Endodermal cell (in vitro differentiated cells): ENCODE data around the gene CLDND2. TPM values are rescaled to one million over a fixed set of nuclear protein-coding genes. Genes with fewer than 3 reads are reported as not detected.

ENCODE experiments used
- DNase-seq: peaks from one replicate; pipeline ENCODE4 v3.0.0-alpha.2; 2017
- H3K27ac ChIP-seq: 2 replicates; pipeline ENCODE4 v1.5.1; 2013; ENCODE audit warnings: mild to moderate bottlenecking, low read depth, low read length, moderate library complexity
- H3K27me3 ChIP-seq: 2 replicates; pipeline ENCODE4 v1.6.1; 2013; ENCODE audit warnings: mild to moderate bottlenecking, low read length, moderate library complexity; ENCODE audit not compliant: insufficient read depth, control insufficient read depth, poor library complexity, severe bottlenecking
- H3K36me3 ChIP-seq: 2 replicates; pipeline ENCODE4 v1.7.0; 2013; ENCODE audit warnings: mild to moderate bottlenecking, low read length, moderate library complexity; ENCODE audit not compliant: control insufficient read depth, insufficient read depth
- H3K4me1 ChIP-seq: one replicate; pipeline ENCODE4 v1.7.0; 2013; ENCODE audit warnings: low read length; ENCODE audit not compliant: control insufficient read depth, insufficient read depth
- H3K4me3 ChIP-seq: 2 replicates; pipeline ENCODE4 v1.5.1; 2013; ENCODE audit warnings: mild to moderate bottlenecking, low read length, moderate library complexity
- H3K9ac ChIP-seq: 2 replicates; pipeline ENCODE4 v1.6.1; 2013; ENCODE audit warnings: mild to moderate bottlenecking, low read length, moderate library complexity; ENCODE audit not compliant: poor library complexity, severe bottlenecking; ENCODE audit errors: extremely low read depth
- H3K9me3 ChIP-seq: 2 replicates; pipeline ENCODE4 v1.6.1; 2013; ENCODE audit warnings: mild to moderate bottlenecking, low read length, moderate library complexity; ENCODE audit not compliant: control insufficient read depth
- H3K27ac Mint-ChIP-seq: 2 replicates; pipeline ENCODE4 v1.8.0; 2020; ENCODE audit warnings: mixed read lengths
- H3K27me3 Mint-ChIP-seq: 2 replicates; pipeline ENCODE4 v1.8.0; 2021; ENCODE audit warnings: mild to moderate bottlenecking, mixed read lengths; ENCODE audit not compliant: insufficient read depth
- H3K36me3 Mint-ChIP-seq: 2 replicates; pipeline ENCODE4 v1.8.0; 2020; ENCODE audit warnings: low read depth, mixed read lengths
- H3K4me1 Mint-ChIP-seq: 2 replicates; pipeline ENCODE4 v1.8.0; 2020; ENCODE audit warnings: mixed read lengths
- H3K4me3 Mint-ChIP-seq: 2 replicates; pipeline ENCODE4 v1.8.0; 2020; ENCODE audit warnings: mild to moderate bottlenecking, moderate library complexity, mixed read lengths
- H3K9me3 Mint-ChIP-seq: 2 replicates; pipeline ENCODE4 v1.8.0; 2020; ENCODE audit warnings: mild to moderate bottlenecking, mixed read lengths
- CTCF ChIP-seq: fragments of 200-600 bp; sonication (generic); conservative IDR thresholded peaks from 2 replicates; pipeline ENCODE4 v1.5.0; 2021; ENCODE audit warnings: antibody characterized with exemption, mild to moderate bottlenecking
- WGBS, 2 experiments: methylation state at CpG; one replicate each; pipeline versions ENCODE4 v1.1.5 to v1.1.7; 2013; ENCODE audit warnings: missing lambda C conversion rate in 2 of 2, mixed read lengths in 1 of 2; ENCODE audit not compliant: insufficient coverage in 1 of 2, insufficient read length in 1 of 2; 5-methylcytosine and 5-hydroxymethylcytosine counted together
- total RNA-seq, 2 donors: library from RNA; stranded (reverse); fragmentation: NEBNext Ultra II Directional in 1 of 2; extraction: Animal tissue kit (Norgen Biotek cat#: 25700) in 1 of 2; gene quantifications; 2 replicates in 1 of 2; 3 replicates in 1 of 2; pipeline ENCODE4 v1.2.1, GENCODE V29; 2021

Gene CLDND2
- total RNA-seq, 2 donors from 2014 or later: 1.3 to 2.5 TPM

- H3K9ac ChIP-seq: no peak overlapping the region
- H3K4me1 ChIP-seq: peaks cover 5% of the 10 kb centered on the region
- Mint-ChIP-seq H3K36me3 (peaks cover 35% of the 10 kb centered on the region), H3K27me3 (no peaks in the 10 kb centered on the region), H3K4me1 (peaks cover 12% of the 10 kb centered on the region), H3K9me3 (no peaks in the 10 kb centered on the region), H3K27ac (no peak overlapping the region), H3K4me3 (no peak overlapping the region)
- H3K4me3 ChIP-seq: no peak overlapping the region
- peak; percentile 52 for DNase-seq
- 86 to 95% methylated on average over 4 to 17 of the region's 17 CpGs for WGBS, 2 experiments
- H3K27ac ChIP-seq: no peak overlapping the region
- H3K27me3 ChIP-seq: no peaks in the 10 kb centered on the region
- H3K36me3 ChIP-seq: peaks cover 8% of the 10 kb centered on the region
- H3K9me3 ChIP-seq: no peaks in the 10 kb centered on the region
- TF ChIP-seq CTCF: peak; percentile 58
These were observed 22.1 kb downstream of the CLDND2 start for GRCh38 chr19:51346742-51347141.

- Histone ChIP-seq H3K4me3 (no peak overlapping the region), H3K9me3 (no peaks in the 10 kb centered on the region), H3K9ac (no peak overlapping the region), H3K27me3 (no peaks in the 10 kb centered on the region), H3K27ac (no peak overlapping the region), H3K36me3 (no peaks in the 10 kb centered on the region), H3K4me1 (peaks cover 5% of the 10 kb centered on the region)
- peaks cover 19% of the 10 kb centered on the region for H3K4me1 Mint-ChIP-seq
- no peak overlapping the region for H3K4me3 Mint-ChIP-seq
- TF ChIP-seq CTCF: no peak
- DNase-seq: peak; percentile 31
- WGBS, 2 experiments: 96 to 100% methylated on average over 7 to 9 of the region's 9 CpGs
- H3K9me3 Mint-ChIP-seq: no peaks in the 10 kb centered on the region
- H3K36me3 Mint-ChIP-seq: peaks cover 21% of the 10 kb centered on the region
- peaks cover 7% of the 10 kb centered on the region for H3K27me3 Mint-ChIP-seq
- H3K27ac Mint-ChIP-seq: no peak overlapping the region
These were observed 23.7 kb downstream of the CLDND2 start for GRCh38 chr19:51345076-51345620.

- Mint-ChIP-seq H3K4me3 (no peak overlapping the region), H3K9me3 (no peaks in the 10 kb centered on the region), H3K4me1 (peaks cover 25% of the 10 kb centered on the region), H3K36me3 (peaks cover 15% of the 10 kb centered on the region), H3K27ac (peak overlapping the region; percentile 77), H3K27me3 (peaks cover 7% of the 10 kb centered on the region)
- Histone ChIP-seq H3K4me1 (peaks cover 9% of the 10 kb centered on the region), H3K4me3 (no peak overlapping the region), H3K27ac (no peak overlapping the region), H3K9ac (no peak overlapping the region), H3K36me3 (no peaks in the 10 kb centered on the region), H3K9me3 (no peaks in the 10 kb centered on the region), H3K27me3 (no peaks in the 10 kb centered on the region)
- no peak for TF ChIP-seq CTCF
- peak; percentile 75 for DNase-seq
- WGBS, 2 experiments: 69 to 71% methylated on average over 6 to 9 of the region's 9 CpGs
These were observed 25.9 kb downstream of the CLDND2 start for GRCh38 chr19:51342631-51343569.
